ENCODE data around the gene MPZL1.
"Not testable (repeated sequence)": the region's sequence is repeated elsewhere in the genome, so short reads cannot be mapped to it uniquely, and the experiment has no call there.

Gene MPZL1

GRCh38 chr1:167784876-167785550 lies 63.2 kb downstream of the MPZL1 start:
- no peak for DNase-seq

GRCh38 chr1:167786502-167786901 lies 64.7 kb downstream of the MPZL1 start:
- DNase-seq, result no peak

- DNase-seq, result no peak
Observed at GRCh38 chr1:167789501-167789900, 67.7 kb downstream of the MPZL1 start.

- no peak for DNase-seq
Observed at GRCh38 chr1:167790117-167790516, 68.3 kb downstream of the MPZL1 start.

GRCh38 chr1:167791281-167792187 lies 69.8 kb downstream of the MPZL1 start:
- no peak for DNase-seq

GRCh38 chr1:167792188-167792565 lies 70.4 kb downstream of the MPZL1 start:
- no peak for DNase-seq

- no peak for DNase-seq
Observed at GRCh38 chr1:167794043-167794442, 72.3 kb downstream of the MPZL1 start.

GRCh38 chr1:167795810-167796740 lies 74.3 kb downstream of the MPZL1 start:
- DNase-seq, result no peak

- DNase-seq, result peak; percentile 17
Observed at GRCh38 chr1:167797015-167797414, 75.2 kb downstream of the MPZL1 start.

GRCh38 chr1:167798952-167799351 lies 77.2 kb downstream of the MPZL1 start:
- DNase-seq, result no peak

GRCh38 chr1:167799747-167800146 lies 78.0 kb downstream of the MPZL1 start:
- DNase-seq, result no peak

GRCh38 chr1:167800251-167800650 lies 78.5 kb downstream of the MPZL1 start:
- DNase-seq, result no peak

GRCh38 chr1:167802235-167802634 lies 80.5 kb downstream of the MPZL1 start:
- DNase-seq, result no peak

GRCh38 chr1:167803358-167804207 lies 81.8 kb downstream of the MPZL1 start:
- DNase-seq, result peak; percentile 78

- DNase-seq, result no peak
Observed at GRCh38 chr1:167805041-167805556, 83.3 kb downstream of the MPZL1 start.

- DNase-seq, result not testable (repeated sequence)
Observed at GRCh38 chr1:167806235-167806634, 84.5 kb downstream of the MPZL1 start.

- not testable (repeated sequence) for DNase-seq
Observed at GRCh38 chr1:167806676-167807075, 84.9 kb downstream of the MPZL1 start.

- no peak for DNase-seq
Observed at GRCh38 chr1:167808104-167808503, 86.3 kb downstream of the MPZL1 start.

GRCh38 chr1:167808690-167809089 lies 86.9 kb downstream of the MPZL1 start:
- DNase-seq, result no peak

- DNase-seq, result no peak
Observed at GRCh38 chr1:167812972-167813371, 91.2 kb downstream of the MPZL1 start.

GRCh38 chr1:167815650-167816049 lies 93.9 kb downstream of the MPZL1 start:
- DNase-seq, result no peak
